Lung (tissue), 12 donors: ENCODE measurements around the gene DCDC2. TPM values are rescaled to one million over a fixed set of nuclear protein-coding genes. Genes with fewer than 3 reads are reported as not detected.

Source experiments
- ATAC-seq: fragments of 200-7000 bp; cut with Tn5 transposase; one replicate; pipeline ENCODE4 v1.9.1; 2020; ENCODE audit warnings: moderate number of reproducible peaks; ENCODE audit not compliant: insufficient read depth, low FRiP score
- DNase-seq, 3 donors: peaks; one replicate each; pipeline ENCODE4 v3.0.0-alpha.2; 2013 to 2017
- H3K27ac ChIP-seq, 2 donors: one replicate each; pipeline ENCODE4 v1.5.1; 2013; ENCODE audit warnings: mild to moderate bottlenecking in 2 of 2, moderate library complexity in 2 of 2, control low read depth in 1 of 2, inconsistent platforms in 1 of 2, low read depth in 1 of 2, low read length in 1 of 2
- H3K27me3 ChIP-seq, 3 donors: one replicate each; pipeline ENCODE4 v1.5.1; 2013; ENCODE audit warnings: low read length in 2 of 3; ENCODE audit not compliant: control insufficient read depth in 3 of 3, insufficient read depth in 3 of 3
- H3K36me3 ChIP-seq, 4 donors: one replicate each; pipeline ENCODE4 v1.5.1; 2013; ENCODE audit warnings: low read length in 4 of 4, mild to moderate bottlenecking in 1 of 4, moderate library complexity in 1 of 4; ENCODE audit not compliant: control insufficient read depth in 4 of 4, insufficient read depth in 4 of 4
- H3K4me1 ChIP-seq, 5 donors: one replicate each; pipeline ENCODE4 v1.5.1; 2013; ENCODE audit warnings: low read length in 5 of 5, mild to moderate bottlenecking in 2 of 5, moderate library complexity in 1 of 5; ENCODE audit not compliant: control insufficient read depth in 5 of 5, insufficient read depth in 5 of 5
- H3K4me3 ChIP-seq: one replicate; pipeline ENCODE4 v1.5.1; 2013; ENCODE audit warnings: mild to moderate bottlenecking, control low read depth, moderate library complexity
- H3K9ac ChIP-seq, 2 donors: one replicate each; pipeline ENCODE4 v1.5.1; 2013; ENCODE audit warnings: low read length in 2 of 2, control low read depth in 1 of 2; ENCODE audit not compliant: insufficient read depth in 1 of 2
- H3K9me3 ChIP-seq, 4 donors: one replicate each; pipeline ENCODE4 v1.5.1; 2013; ENCODE audit warnings: low read length in 3 of 4, mild to moderate bottlenecking in 1 of 4, moderate library complexity in 1 of 4; ENCODE audit not compliant: control insufficient read depth in 4 of 4, insufficient read depth in 3 of 4
- WGBS, 2 donors: extraction: QIAGEN DNeasy Blood & Tissue Kit; methylation state at CpG; one replicate each; pipeline ENCODE4 v1.1.7; 2013; 5-methylcytosine and 5-hydroxymethylcytosine counted together
- polyA plus RNA-seq, 2 donors: library from polyadenylated mRNA; stranded (reverse); fragments of 200-250 nt; gene quantifications; one replicate each; pipeline ENCODE4 v1.2.1, GENCODE V29; 2013
- total RNA-seq, 2 donors: library from RNA; depleted of rRNA in 1 of 2; stranded (reverse); fragments of >200 nt in 1 of 2; gene quantifications; one replicate each; pipeline ENCODE4 v1.2.1, GENCODE V29; 2014 to 2021
- TF ChIP-seq, protein P1 (sequence below): IDR thresholded peaks from 2 replicates; pipeline ENCODE4 v1.5.1; 2012; ENCODE audit warnings: mild to moderate bottlenecking; ENCODE audit errors: control extremely low read depth, extremely low read depth
- donor health status: control.
- donor health status: control.
- donor health status: Bipolar disorder and iron deficiency.
- donor health status: healthy.
- donor health status: DM: yes; HTN: yes; CAD: no.

DCDC2 gene
- total and polyA plus RNA-seq, 4 donors = 2.3 to 14.2 (median 6.2) TPM

GRCh38 chr6:24359640-24360454, 2.0 kb upstream of the DCDC2 start:
- Histone ChIP-seq H3K9ac (peak overlapping the region; percentile 74 to 83), H3K4me1 (peaks cover 0 to 9% (median 3%) of the 10 kb centered on the region in 5 donors), H3K27ac (peak overlapping the region in 1 of 2 donors; percentile 17), H3K4me3 (no peak overlapping the region), H3K27me3 (peaks cover 0 to 24% (median 13%) of the 10 kb centered on the region in 3 donors), H3K9me3 (peaks cover 0 to 2% (median 0%) of the 10 kb centered on the region in 4 donors), H3K36me3 (no peaks in the 10 kb centered on the region)
- WGBS, 2 donors = 6 to 7% methylated on average over 48 to 55 of the region's 55 CpGs
- TF ChIP-seq, protein P1, sequence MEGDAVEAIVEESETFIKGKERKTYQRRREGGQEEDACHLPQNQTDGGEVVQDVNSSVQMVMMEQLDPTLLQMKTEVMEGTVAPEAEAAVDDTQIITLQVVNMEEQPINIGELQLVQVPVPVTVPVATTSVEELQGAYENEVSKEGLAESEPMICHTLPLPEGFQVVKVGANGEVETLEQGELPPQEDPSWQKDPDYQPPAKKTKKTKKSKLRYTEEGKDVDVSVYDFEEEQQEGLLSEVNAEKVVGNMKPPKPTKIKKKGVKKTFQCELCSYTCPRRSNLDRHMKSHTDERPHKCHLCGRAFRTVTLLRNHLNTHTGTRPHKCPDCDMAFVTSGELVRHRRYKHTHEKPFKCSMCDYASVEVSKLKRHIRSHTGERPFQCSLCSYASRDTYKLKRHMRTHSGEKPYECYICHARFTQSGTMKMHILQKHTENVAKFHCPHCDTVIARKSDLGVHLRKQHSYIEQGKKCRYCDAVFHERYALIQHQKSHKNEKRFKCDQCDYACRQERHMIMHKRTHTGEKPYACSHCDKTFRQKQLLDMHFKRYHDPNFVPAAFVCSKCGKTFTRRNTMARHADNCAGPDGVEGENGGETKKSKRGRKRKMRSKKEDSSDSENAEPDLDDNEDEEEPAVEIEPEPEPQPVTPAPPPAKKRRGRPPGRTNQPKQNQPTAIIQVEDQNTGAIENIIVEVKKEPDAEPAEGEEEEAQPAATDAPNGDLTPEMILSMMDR = no peak
- DNase-seq (peak; percentile 80 to 86 (median 81)), ATAC-seq (peak; percentile 80)

DNA sequence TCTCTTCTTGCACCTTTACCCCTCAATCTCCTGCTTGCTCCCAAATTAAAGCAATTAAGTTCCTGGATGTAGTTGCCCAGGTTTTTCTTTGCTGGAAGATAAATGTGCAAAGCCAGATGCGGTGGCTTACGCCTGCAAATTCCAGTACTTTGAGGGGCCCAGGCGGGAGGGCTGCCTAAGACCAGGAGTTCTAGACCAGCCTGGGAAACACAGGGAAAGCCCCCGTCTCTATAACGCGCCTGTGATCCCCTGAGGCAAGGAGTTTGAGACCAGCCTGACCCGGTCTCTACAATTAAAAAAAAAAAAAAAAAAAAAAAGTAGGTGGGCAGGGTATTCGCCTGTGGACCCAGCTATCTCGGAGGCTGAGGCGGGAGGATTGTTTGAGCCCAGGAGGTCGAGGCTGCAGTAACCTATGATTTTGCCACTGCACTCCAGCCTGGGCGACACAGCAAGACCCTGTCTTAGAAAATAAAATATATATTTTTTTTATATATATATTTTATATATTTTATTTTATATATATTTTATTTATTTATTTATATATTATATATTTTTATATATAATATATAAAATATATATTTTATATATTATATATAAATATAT, 461 bp upstream of the DCDC2 start:
- ATAC-seq (no peak), DNase-seq (no peak)
- WGBS, 2 donors = 49 to 56% methylated on average over 12 of the region's 12 CpGs
- Histone ChIP-seq H3K4me1 (peaks cover 0 to 9% (median 3%) of the 10 kb centered on the region in 5 donors), H3K27ac (peak overlapping the region in 1 of 2 donors; percentile 20), H3K36me3 (no peaks in the 10 kb centered on the region), H3K9me3 (peaks cover 0 to 2% (median 0%) of the 10 kb centered on the region in 4 donors), H3K4me3 (no peak overlapping the region), H3K27me3 (peaks cover 0 to 32% (median 17%) of the 10 kb centered on the region in 3 donors), H3K9ac (no peak overlapping the region)
- TF ChIP-seq, protein P1 = no peak

- Histone ChIP-seq H3K27me3 (peaks cover 0 to 33% (median 17%) of the 10 kb centered on the region in 3 donors), H3K4me3 (no peak overlapping the region), H3K27ac (peak overlapping the region in 1 of 2 donors; percentile 40), H3K9ac (no peak overlapping the region), H3K36me3 (no peaks in the 10 kb centered on the region), H3K9me3 (peaks cover 0 to 2% (median 0%) of the 10 kb centered on the region in 4 donors), H3K4me1 (peaks cover 0 to 9% (median 3%) of the 10 kb centered on the region in 5 donors)
- WGBS, 2 donors = 53 to 71% methylated on average over 5 of the region's 5 CpGs
- TF ChIP-seq, protein P1 = no peak
- no peak for DNase-seq
- ATAC-seq = no peak
Measured at GRCh38 chr6:24356310-24356973, 1.4 kb downstream of the DCDC2 start.
